ENCODE results near the gene FERMT2.
"Not testable (repeated sequence)": the region's sequence is repeated elsewhere in the genome, so short reads cannot be mapped to it uniquely, and the experiment has no call there.

FERMT2 gene

GRCh38 chr14:52948039-52948438 lies 2.8 kb downstream of the FERMT2 start:
- no peak for DNase-seq (ENCODE audit: low read depth in 2 of 2, low spot score in 1 of 2)

- DNase-seq (ENCODE audit: low read depth in 2 of 2, low spot score in 1 of 2), result no peak
These were observed 6.6 kb downstream of the FERMT2 start for GRCh38 chr14:52944254-52944653.

- no peak for DNase-seq (ENCODE audit: low read depth in 2 of 2, low spot score in 1 of 2)
These were observed 11.4 kb downstream of the FERMT2 start for GRCh38 chr14:52939427-52939826.

GRCh38 chr14:52937869-52938268 lies 13.0 kb downstream of the FERMT2 start:
- DNase-seq (ENCODE audit: low read depth in 2 of 2, low spot score in 1 of 2), result no peak

GRCh38 chr14:52937306-52937705 lies 13.5 kb downstream of the FERMT2 start:
- DNase-seq (ENCODE audit: low read depth in 2 of 2, low spot score in 1 of 2), result no peak

- no peak for DNase-seq (ENCODE audit: low read depth in 2 of 2, low spot score in 1 of 2)
These were observed 14.4 kb downstream of the FERMT2 start for GRCh38 chr14:52936437-52936836.

- DNase-seq (ENCODE audit: low read depth in 2 of 2, low spot score in 1 of 2), result no peak
These were observed 15.0 kb downstream of the FERMT2 start for GRCh38 chr14:52935833-52936232.

GRCh38 chr14:52934762-52935161 lies 16.1 kb downstream of the FERMT2 start:
- no peak for DNase-seq (ENCODE audit: low read depth in 2 of 2, low spot score in 1 of 2)

- DNase-seq (ENCODE audit: low read depth in 2 of 2, low spot score in 1 of 2), result no peak
These were observed 21.6 kb downstream of the FERMT2 start for GRCh38 chr14:52929192-52929807.

- DNase-seq (ENCODE audit: low read depth in 2 of 2, low spot score in 1 of 2), result no peak
These were observed 23.9 kb downstream of the FERMT2 start for GRCh38 chr14:52926953-52927352.

GRCh38 chr14:52923902-52924575 lies 26.8 kb downstream of the FERMT2 start:
- no peak for DNase-seq (ENCODE audit: low read depth in 2 of 2, low spot score in 1 of 2)

GRCh38 chr14:52922656-52923055 lies 28.2 kb downstream of the FERMT2 start:
- DNase-seq (ENCODE audit: low read depth in 2 of 2, low spot score in 1 of 2), result no peak

- no peak for DNase-seq (ENCODE audit: low read depth in 2 of 2, low spot score in 1 of 2)
These were observed 28.8 kb downstream of the FERMT2 start for GRCh38 chr14:52922059-52922458.

- not testable (repeated sequence) for DNase-seq (ENCODE audit: low read depth in 2 of 2, low spot score in 1 of 2)
These were observed 30.4 kb downstream of the FERMT2 start for GRCh38 chr14:52920411-52920810.

- no peak for DNase-seq (ENCODE audit: low read depth in 2 of 2, low spot score in 1 of 2)
These were observed 30.9 kb downstream of the FERMT2 start for GRCh38 chr14:52919971-52920370.

- DNase-seq (ENCODE audit: low read depth in 2 of 2, low spot score in 1 of 2), result no peak
These were observed 32.4 kb downstream of the FERMT2 start for GRCh38 chr14:52918486-52918885.

- no peak for DNase-seq (ENCODE audit: low read depth in 2 of 2, low spot score in 1 of 2)
These were observed 33.1 kb downstream of the FERMT2 start for GRCh38 chr14:52917735-52918134.

- DNase-seq (ENCODE audit: low read depth in 2 of 2, low spot score in 1 of 2), result no peak
These were observed 36.6 kb downstream of the FERMT2 start for GRCh38 chr14:52914295-52914694.

GRCh38 chr14:52913271-52913670 lies 37.6 kb downstream of the FERMT2 start:
- no peak for DNase-seq (ENCODE audit: low read depth in 2 of 2, low spot score in 1 of 2)

- no peak for DNase-seq (ENCODE audit: low read depth in 2 of 2, low spot score in 1 of 2)
These were observed 38.9 kb downstream of the FERMT2 start for GRCh38 chr14:52911904-52912303.

GRCh38 chr14:52910572-52910971 lies 40.3 kb downstream of the FERMT2 start:
- no peak for DNase-seq (ENCODE audit: low read depth in 2 of 2, low spot score in 1 of 2)

- no peak for DNase-seq (ENCODE audit: low read depth in 2 of 2, low spot score in 1 of 2)
These were observed 42.9 kb downstream of the FERMT2 start for GRCh38 chr14:52907949-52908348.

- DNase-seq (ENCODE audit: low read depth in 2 of 2, low spot score in 1 of 2), result no peak
These were observed 44.7 kb downstream of the FERMT2 start for GRCh38 chr14:52906141-52906601.
